Neuronal stem cell (in vitro differentiated cells): ENCODE results near the gene PGM2L1.
A peak's percentile ranks its signal among the peaks of the same experiment; 100 is the strongest.

Experiments
- DNase-seq: peaks from one replicate; pipeline ENCODE4 v3.0.0-alpha.2; 2013; ENCODE audit warnings: low spot score
- H2AFZ ChIP-seq: one replicate; pipeline ENCODE4 v1.6.1; 2013; ENCODE audit warnings: mild to moderate bottlenecking, low read length, inconsistent platforms
- H2AK5ac ChIP-seq: 2 replicates; pipeline ENCODE4 v1.6.1; 2013; ENCODE audit warnings: low read depth, mild to moderate bottlenecking, inconsistent platforms, low read length, moderate library complexity, mixed read lengths
- H2BK120ac ChIP-seq: 2 replicates; pipeline ENCODE4 v1.6.1; 2013; ENCODE audit warnings: low read depth, mild to moderate bottlenecking, inconsistent platforms, low read length, moderate library complexity, mixed read lengths
- H2BK12ac ChIP-seq: one replicate; pipeline ENCODE4 v1.6.1; 2013; ENCODE audit warnings: low read length, inconsistent platforms
- H2BK15ac ChIP-seq: 2 replicates; pipeline ENCODE4 v1.6.1; 2013; ENCODE audit warnings: mild to moderate bottlenecking, low read length, inconsistent platforms, mixed read lengths
- H2BK5ac ChIP-seq: one replicate; pipeline ENCODE4 v1.6.1; 2013; ENCODE audit warnings: inconsistent platforms, mild to moderate bottlenecking, low read length, moderate library complexity
- H3K14ac ChIP-seq: one replicate; pipeline ENCODE4 v1.6.1; 2013; ENCODE audit warnings: low read length, inconsistent platforms
- H3K18ac ChIP-seq: 2 replicates; pipeline ENCODE4 v1.6.1; 2013; ENCODE audit warnings: low read length, inconsistent platforms
- H3K23ac ChIP-seq: 2 replicates; pipeline ENCODE4 v1.6.1; 2013; ENCODE audit warnings: low read depth, mild to moderate bottlenecking, mixed read lengths, low read length, inconsistent platforms; ENCODE audit not compliant: poor library complexity
- H3K27ac ChIP-seq: replicated peaks from 3 replicates; pipeline ENCODE4 v1.5.1; 2013; ENCODE audit warnings: low read length, inconsistent platforms
- H3K27me3 ChIP-seq, 3 experiments: 2 replicates each; pipeline ENCODE4 v1.6.1; 2013; ENCODE audit warnings: low read length in 3 of 3, mild to moderate bottlenecking in 2 of 3, inconsistent platforms in 1 of 3, low read depth in 1 of 3, mixed read lengths in 1 of 3, moderate library complexity in 1 of 3; ENCODE audit not compliant: control insufficient read depth in 3 of 3, insufficient read depth in 3 of 3
- H3K36me3 ChIP-seq, 2 donors: replicated peaks in 1 of 2; 2 replicates each; pipeline ENCODE4 v1.6.1; 2013; ENCODE audit warnings: low read length in 2 of 2; ENCODE audit not compliant: control insufficient read depth in 2 of 2, insufficient read depth in 2 of 2
- H3K4ac ChIP-seq: 2 replicates; pipeline ENCODE4 v1.6.1; 2013; ENCODE audit warnings: inconsistent platforms, mild to moderate bottlenecking, low read length, moderate library complexity
- H3K4me1 ChIP-seq, 2 donors: 1 replicate in 1 of 2; 2 replicates in 1 of 2; pipeline ENCODE4 v1.6.1; 2013; ENCODE audit warnings: low read length in 2 of 2, low read depth in 1 of 2; ENCODE audit not compliant: control insufficient read depth in 2 of 2, insufficient read depth in 1 of 2
- H3K4me2 ChIP-seq: one replicate; pipeline ENCODE4 v1.6.1; 2013; ENCODE audit warnings: mild to moderate bottlenecking, low read length, inconsistent platforms; ENCODE audit not compliant: insufficient read depth, poor library complexity, severe bottlenecking
- H3K4me3 ChIP-seq, 2 donors: 2 replicates each; pipeline ENCODE4 v1.5.1; 2013; ENCODE audit warnings: low read length in 2 of 2, mild to moderate bottlenecking in 2 of 2, inconsistent platforms in 1 of 2, moderate library complexity in 1 of 2
- H3K79me1 ChIP-seq: one replicate; pipeline ENCODE4 v1.6.1; 2013; ENCODE audit warnings: low read depth, mild to moderate bottlenecking, inconsistent platforms, low read length, moderate library complexity
- H3K9ac ChIP-seq: one replicate; pipeline ENCODE4 v1.6.1; 2013; ENCODE audit warnings: mild to moderate bottlenecking, low read depth, low read length, inconsistent platforms; ENCODE audit not compliant: poor library complexity
- H3K9me3 ChIP-seq, 2 donors: replicated peaks in 1 of 2; 2 replicates each; pipeline versions ENCODE3 to v1.6.1; 2013; ENCODE audit warnings: low read length in 2 of 2, mild to moderate bottlenecking in 2 of 2, inconsistent platforms in 1 of 2, low read depth in 1 of 2, mixed read lengths in 1 of 2, moderate library complexity in 1 of 2; ENCODE audit not compliant: control insufficient read depth in 2 of 2, insufficient read depth in 1 of 2
- H4K8ac ChIP-seq: one replicate; pipeline ENCODE4 v1.6.1; 2013; ENCODE audit warnings: low read depth, mild to moderate bottlenecking, inconsistent platforms, low read length, moderate library complexity
- H4K91ac ChIP-seq: one replicate; pipeline ENCODE4 v1.6.1; 2013; ENCODE audit warnings: low read length, low read depth, mild to moderate bottlenecking, inconsistent platforms; ENCODE audit not compliant: poor library complexity
- WGBS, 2 donors: extraction: QIAGEN DNeasy Blood & Tissue Kit; methylation state at CpG; one replicate each; pipeline ENCODE4 v1.1.7; 2013; ENCODE audit warnings: missing lambda C conversion rate in 2 of 2, mixed read lengths in 1 of 2; ENCODE audit not compliant: insufficient read length in 2 of 2, insufficient replicate concordance in 1 of 2; ENCODE audit errors: extremely low coverage in 2 of 2; 5-methylcytosine and 5-hydroxymethylcytosine counted together

Gene PGM2L1

GRCh38 chr11:74288161-74288560 lies 110.1 kb downstream of the PGM2L1 start:
- Histone ChIP-seq H3K4me2 (no peak overlapping the region), H3K79me1 (no peaks in the 10 kb centered on the region), H3K9me3 (no peaks in the 10 kb centered on the region), H2BK120ac (no peak overlapping the region), H2BK12ac (no peak overlapping the region), H3K23ac (no peak overlapping the region), H3K4me1 (no peaks in the 10 kb centered on the region), H3K36me3 (no peaks in the 10 kb centered on the region), H2AK5ac (no peak overlapping the region), H3K9ac (no peak overlapping the region), H2BK15ac (no peak overlapping the region), H3K4me3 (no peak overlapping the region), H4K91ac (no peak overlapping the region), H4K8ac (no peak overlapping the region), H3K4ac (no peak overlapping the region), H3K14ac (no peak overlapping the region), H3K18ac (no peak overlapping the region), H3K27me3 (peaks cover 0 to 3% (median 0%) of the 10 kb centered on the region in 3 experiments), H3K27ac (no peak overlapping the region), H2AFZ (peak overlapping the region; percentile 6), H2BK5ac (no peak overlapping the region)
- no peak for DNase-seq
- WGBS, 2 donors, result no CpG with 5 or more reads among the region's 1 CpG

GRCh38 chr11:74284466-74284865 lies 113.8 kb downstream of the PGM2L1 start:
- no peak overlapping the region for H2AK5ac ChIP-seq
- H3K27ac ChIP-seq, result no peak overlapping the region
- H2BK5ac ChIP-seq, result no peak overlapping the region
- H3K4me3 ChIP-seq, result no peak overlapping the region
- H3K14ac ChIP-seq, result no peak overlapping the region
- H3K18ac ChIP-seq, result no peak overlapping the region
- H3K4me2 ChIP-seq, result no peak overlapping the region
- H2AFZ ChIP-seq, result no peak overlapping the region
- no peaks in the 10 kb centered on the region for H3K4me1 ChIP-seq
- no peak overlapping the region for H2BK15ac ChIP-seq
- no CpG with 5 or more reads among the region's 2 CpGs for WGBS, 2 donors
- H3K9me3 ChIP-seq, result peaks cover 0 to 2% of the 10 kb centered on the region in 2 donors
- no peak overlapping the region for H2BK12ac ChIP-seq
- H3K27me3 ChIP-seq, result peaks cover 0 to 3% (median 0%) of the 10 kb centered on the region in 3 experiments
- H3K36me3 ChIP-seq, result no peaks in the 10 kb centered on the region
- H3K23ac ChIP-seq, result no peak overlapping the region
- no peak overlapping the region for H4K8ac ChIP-seq
- no peak for DNase-seq
- H3K79me1 ChIP-seq, result no peaks in the 10 kb centered on the region
- no peak overlapping the region for H2BK120ac ChIP-seq
- no peak overlapping the region for H3K4ac ChIP-seq
- no peak overlapping the region for H3K9ac ChIP-seq
- no peak overlapping the region for H4K91ac ChIP-seq

DNA sequence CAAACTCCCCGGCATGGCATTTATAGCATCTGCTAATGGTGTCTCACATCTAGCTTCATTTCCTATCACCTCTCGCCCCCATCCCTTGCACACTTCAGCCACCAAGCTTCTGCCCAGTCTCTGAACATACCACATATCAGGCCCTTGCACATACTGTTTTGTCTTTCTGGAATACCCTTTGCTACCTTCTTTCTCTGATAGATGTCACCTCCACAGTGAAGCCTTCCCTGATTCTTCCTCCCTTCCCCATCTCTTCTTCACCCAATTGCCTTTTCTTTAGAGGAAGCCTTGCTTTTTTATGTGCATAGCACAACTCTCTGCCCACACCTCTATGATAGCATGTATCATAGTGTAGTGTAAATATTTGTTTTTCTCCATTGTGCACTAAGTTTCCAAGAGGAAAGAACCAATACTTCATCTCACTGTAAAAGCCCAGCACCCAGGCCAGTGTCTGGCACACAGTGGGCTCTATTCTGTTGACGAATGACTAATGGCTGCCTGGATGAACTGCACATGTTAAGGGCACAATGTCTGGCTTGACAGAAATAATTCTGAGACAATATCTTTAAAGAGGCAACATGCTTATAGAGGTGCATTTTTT lies 114.6 kb downstream of the PGM2L1 start:
- no peak overlapping the region for H3K23ac ChIP-seq
- no peak overlapping the region for H3K4me2 ChIP-seq
- peaks cover 0 to 2% of the 10 kb centered on the region in 2 donors for H3K9me3 ChIP-seq
- H3K79me1 ChIP-seq, result no peaks in the 10 kb centered on the region
- no peak overlapping the region for H2AK5ac ChIP-seq
- DNase-seq, result no peak
- H3K36me3 ChIP-seq, result no peaks in the 10 kb centered on the region
- no peak overlapping the region for H3K27ac ChIP-seq
- H3K27me3 ChIP-seq, result peaks cover 0 to 3% (median 0%) of the 10 kb centered on the region in 3 experiments
- H2BK12ac ChIP-seq, result no peak overlapping the region
- no peak overlapping the region for H3K4me3 ChIP-seq
- no peak overlapping the region for H3K14ac ChIP-seq
- H2BK5ac ChIP-seq, result no peak overlapping the region
- H3K9ac ChIP-seq, result no peak overlapping the region
- no peak overlapping the region for H2BK120ac ChIP-seq
- H4K91ac ChIP-seq, result no peak overlapping the region
- WGBS, 2 donors, result no CpG with 5 or more reads among the region's 3 CpGs
- no peak overlapping the region for H3K18ac ChIP-seq
- H4K8ac ChIP-seq, result no peak overlapping the region
- no peak overlapping the region for H2AFZ ChIP-seq
- no peak overlapping the region for H2BK15ac ChIP-seq
- no peak overlapping the region for H3K4ac ChIP-seq
- H3K4me1 ChIP-seq, result no peaks in the 10 kb centered on the region

- no peaks in the 10 kb centered on the region for H3K4me1 ChIP-seq
- H2BK120ac ChIP-seq, result no peak overlapping the region
- no peak overlapping the region for H3K27ac ChIP-seq
- peaks cover 0 to 2% of the 10 kb centered on the region in 2 donors for H3K9me3 ChIP-seq
- H2BK12ac ChIP-seq, result no peak overlapping the region
- no peak overlapping the region for H2BK5ac ChIP-seq
- no peak overlapping the region for H4K8ac ChIP-seq
- no peak overlapping the region for H3K4ac ChIP-seq
- H3K79me1 ChIP-seq, result no peaks in the 10 kb centered on the region
- H3K23ac ChIP-seq, result no peak overlapping the region
- no peak overlapping the region for H4K91ac ChIP-seq
- H2BK15ac ChIP-seq, result no peak overlapping the region
- H3K4me3 ChIP-seq, result no peak overlapping the region
- no peaks in the 10 kb centered on the region for H3K36me3 ChIP-seq
- H2AK5ac ChIP-seq, result no peak overlapping the region
- peaks cover 0 to 3% (median 0%) of the 10 kb centered on the region in 3 experiments for H3K27me3 ChIP-seq
- H3K4me2 ChIP-seq, result no peak overlapping the region
- H2AFZ ChIP-seq, result no peak overlapping the region
- no peak overlapping the region for H3K14ac ChIP-seq
- DNase-seq, result no peak
- H3K9ac ChIP-seq, result no peak overlapping the region
- WGBS, 2 donors, result no CpG with 5 or more reads among the region's 5 CpGs
- H3K18ac ChIP-seq, result no peak overlapping the region
Observed at GRCh38 chr11:74282914-74283371, 115.3 kb downstream of the PGM2L1 start.
